ENCODE results near the gene ADGRG6.

DNA sequence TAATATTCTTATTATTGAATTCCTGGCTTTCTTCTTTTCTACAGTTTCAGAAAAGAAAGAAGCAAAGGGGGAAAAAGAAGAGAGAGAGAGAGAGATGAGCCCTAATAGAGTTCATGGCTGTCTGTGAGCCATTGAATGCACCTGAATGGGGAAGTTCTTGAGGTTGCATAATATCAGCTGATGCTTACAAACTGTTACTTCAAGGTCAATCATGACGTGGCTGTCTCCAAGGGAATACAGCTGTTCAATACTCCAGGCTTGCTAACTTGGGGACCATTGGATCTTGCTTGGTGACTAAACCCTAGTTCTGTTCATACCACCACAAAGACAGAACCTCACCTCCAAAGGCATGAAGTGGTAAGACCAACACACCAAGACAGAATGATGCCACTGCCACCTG is 180.4 kb downstream of the ADGRG6 start:
- TF ChIP-seq POLR2AphosphoS5 (IDR thresholded peaks at IDR 0.05) (no peak), POLR2A (IDR thresholded peaks at IDR 0.05) (no peak)
- TF ChIP-seq, protein P1, sequence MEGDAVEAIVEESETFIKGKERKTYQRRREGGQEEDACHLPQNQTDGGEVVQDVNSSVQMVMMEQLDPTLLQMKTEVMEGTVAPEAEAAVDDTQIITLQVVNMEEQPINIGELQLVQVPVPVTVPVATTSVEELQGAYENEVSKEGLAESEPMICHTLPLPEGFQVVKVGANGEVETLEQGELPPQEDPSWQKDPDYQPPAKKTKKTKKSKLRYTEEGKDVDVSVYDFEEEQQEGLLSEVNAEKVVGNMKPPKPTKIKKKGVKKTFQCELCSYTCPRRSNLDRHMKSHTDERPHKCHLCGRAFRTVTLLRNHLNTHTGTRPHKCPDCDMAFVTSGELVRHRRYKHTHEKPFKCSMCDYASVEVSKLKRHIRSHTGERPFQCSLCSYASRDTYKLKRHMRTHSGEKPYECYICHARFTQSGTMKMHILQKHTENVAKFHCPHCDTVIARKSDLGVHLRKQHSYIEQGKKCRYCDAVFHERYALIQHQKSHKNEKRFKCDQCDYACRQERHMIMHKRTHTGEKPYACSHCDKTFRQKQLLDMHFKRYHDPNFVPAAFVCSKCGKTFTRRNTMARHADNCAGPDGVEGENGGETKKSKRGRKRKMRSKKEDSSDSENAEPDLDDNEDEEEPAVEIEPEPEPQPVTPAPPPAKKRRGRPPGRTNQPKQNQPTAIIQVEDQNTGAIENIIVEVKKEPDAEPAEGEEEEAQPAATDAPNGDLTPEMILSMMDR (IDR thresholded peaks at IDR 0.05), result no peak
